ENCODE data around the gene PXT1.

DNA sequence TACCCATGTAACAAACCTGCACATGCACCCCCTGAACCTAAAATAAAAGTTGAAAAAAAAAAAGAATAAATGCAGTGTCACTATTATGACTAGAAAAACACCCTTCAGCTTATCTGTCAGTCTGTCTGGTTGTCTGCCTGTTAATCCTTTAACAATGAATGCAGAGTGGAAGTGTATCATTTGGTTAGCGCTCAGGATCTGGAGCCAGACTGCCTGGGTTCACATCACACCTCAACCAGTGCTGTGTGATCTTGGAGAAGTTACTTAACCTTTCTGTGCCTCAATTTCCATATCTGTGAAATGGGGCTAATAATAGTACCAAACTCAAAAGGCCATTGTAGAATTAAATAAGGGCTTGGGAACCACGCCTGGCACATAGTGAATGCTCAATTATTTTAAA is 72.0 kb downstream of the PXT1 start:
- TF ChIP-seq, protein P1, sequence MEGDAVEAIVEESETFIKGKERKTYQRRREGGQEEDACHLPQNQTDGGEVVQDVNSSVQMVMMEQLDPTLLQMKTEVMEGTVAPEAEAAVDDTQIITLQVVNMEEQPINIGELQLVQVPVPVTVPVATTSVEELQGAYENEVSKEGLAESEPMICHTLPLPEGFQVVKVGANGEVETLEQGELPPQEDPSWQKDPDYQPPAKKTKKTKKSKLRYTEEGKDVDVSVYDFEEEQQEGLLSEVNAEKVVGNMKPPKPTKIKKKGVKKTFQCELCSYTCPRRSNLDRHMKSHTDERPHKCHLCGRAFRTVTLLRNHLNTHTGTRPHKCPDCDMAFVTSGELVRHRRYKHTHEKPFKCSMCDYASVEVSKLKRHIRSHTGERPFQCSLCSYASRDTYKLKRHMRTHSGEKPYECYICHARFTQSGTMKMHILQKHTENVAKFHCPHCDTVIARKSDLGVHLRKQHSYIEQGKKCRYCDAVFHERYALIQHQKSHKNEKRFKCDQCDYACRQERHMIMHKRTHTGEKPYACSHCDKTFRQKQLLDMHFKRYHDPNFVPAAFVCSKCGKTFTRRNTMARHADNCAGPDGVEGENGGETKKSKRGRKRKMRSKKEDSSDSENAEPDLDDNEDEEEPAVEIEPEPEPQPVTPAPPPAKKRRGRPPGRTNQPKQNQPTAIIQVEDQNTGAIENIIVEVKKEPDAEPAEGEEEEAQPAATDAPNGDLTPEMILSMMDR (IDR thresholded peaks at IDR 0.05): no peak
- no peak for TF ChIP-seq POLR2A (IDR thresholded peaks at IDR 0.05)

Measured in breast epithelium (tissue), 3 donors.